H9 (cell line): ENCODE data around the gene CKLF. TPM values are rescaled to one million over a fixed set of nuclear protein-coding genes. Genes with fewer than 3 reads are reported as not detected.

ENCODE experiments used
- DNase-seq: peaks from one replicate; pipeline ENCODE4 v3.0.0-alpha.2; 2017
- H2AFZ ChIP-seq: one replicate; pipeline ENCODE4 v1.6.1; 2013; ENCODE audit warnings: mild to moderate bottlenecking, low read length, control low read depth, moderate library complexity
- H2AK5ac ChIP-seq: 2 replicates; pipeline ENCODE4 v1.6.1; 2013; ENCODE audit warnings: low read length, control low read depth, mixed read lengths; ENCODE audit not compliant: insufficient read length
- H2BK120ac ChIP-seq: one replicate; pipeline ENCODE4 v1.6.1; 2013; ENCODE audit warnings: low read depth, mild to moderate bottlenecking, low read length, control low read depth, inconsistent platforms; ENCODE audit not compliant: poor library complexity, severe bottlenecking
- H2BK12ac ChIP-seq: 2 replicates; pipeline ENCODE4 v1.6.1; 2013; ENCODE audit warnings: low read length, control low read depth, mixed read lengths, low read depth; ENCODE audit not compliant: insufficient read length
- H2BK15ac ChIP-seq: 2 replicates; pipeline ENCODE4 v1.6.1; 2013; ENCODE audit warnings: low read depth, low read length, control low read depth
- H2BK20ac ChIP-seq: one replicate; pipeline ENCODE4 v1.6.1; 2013; ENCODE audit warnings: low read depth, mild to moderate bottlenecking, low read length, control low read depth, inconsistent platforms; ENCODE audit not compliant: poor library complexity, severe bottlenecking
- H2BK5ac ChIP-seq: 2 replicates; pipeline ENCODE4 v1.6.1; 2013; ENCODE audit warnings: low read length, control low read depth, mixed read lengths; ENCODE audit not compliant: insufficient read length
- H3K14ac ChIP-seq: 2 replicates; pipeline ENCODE4 v1.6.1; 2013; ENCODE audit warnings: low read length, control low read depth; ENCODE audit not compliant: insufficient read depth
- H3K18ac ChIP-seq: 2 replicates; pipeline ENCODE4 v1.6.1; 2013; ENCODE audit warnings: low read depth, mild to moderate bottlenecking, mixed read lengths, low read length, control low read depth; ENCODE audit not compliant: insufficient read length
- H3K23ac ChIP-seq: 2 replicates; pipeline ENCODE4 v1.6.1; 2013; ENCODE audit warnings: low read length, control low read depth, mixed read lengths, low read depth; ENCODE audit not compliant: insufficient read length
- H3K23me2 ChIP-seq: 2 replicates; pipeline ENCODE4 v1.6.1; 2013; ENCODE audit warnings: low read depth, mild to moderate bottlenecking, mixed read lengths, low read length, control low read depth; ENCODE audit not compliant: insufficient read length, poor library complexity, severe bottlenecking
- H3K27ac ChIP-seq: 2 replicates; pipeline ENCODE4 v1.5.1; 2013; ENCODE audit warnings: low read length, control low read depth, mixed read lengths, low read depth; ENCODE audit not compliant: insufficient read length
- H3K27me3 ChIP-seq: 2 replicates; pipeline ENCODE4 v1.6.1; 2013; ENCODE audit warnings: low read length, control low read depth, inconsistent platforms; ENCODE audit not compliant: insufficient read depth
- H3K4ac ChIP-seq: 2 replicates; pipeline ENCODE4 v1.6.1; 2013; ENCODE audit warnings: low read depth, mild to moderate bottlenecking, control low read depth, inconsistent platforms, low read length, moderate library complexity
- H3K4me1 ChIP-seq: 2 replicates; pipeline ENCODE4 v1.6.1; 2013; ENCODE audit warnings: low read length, control low read depth, inconsistent platforms; ENCODE audit not compliant: insufficient read depth
- H3K4me2 ChIP-seq: 2 replicates; pipeline ENCODE4 v1.6.1; 2013; ENCODE audit warnings: low read length, control low read depth, mixed read lengths; ENCODE audit not compliant: insufficient read length, insufficient read depth
- H3K56ac ChIP-seq: 2 replicates; pipeline ENCODE4 v1.6.1; 2013; ENCODE audit warnings: low read depth, mild to moderate bottlenecking, mixed read lengths, low read length, control low read depth; ENCODE audit not compliant: insufficient read length
- H3K79me1 ChIP-seq: 2 replicates; pipeline ENCODE4 v1.6.1; 2013; ENCODE audit warnings: low read depth, mild to moderate bottlenecking, moderate library complexity, low read length, control low read depth, inconsistent platforms; ENCODE audit not compliant: insufficient read depth, poor library complexity, severe bottlenecking
- H3K79me2 ChIP-seq: 2 replicates; pipeline ENCODE4 v1.6.1; 2013; ENCODE audit warnings: low read length, control low read depth, inconsistent platforms; ENCODE audit not compliant: insufficient read depth
- H3K9ac ChIP-seq: 2 replicates; pipeline ENCODE4 v1.6.1; 2013; ENCODE audit warnings: low read length, control low read depth, mixed read lengths; ENCODE audit not compliant: insufficient read length; ENCODE audit errors: extremely low read depth
- H3K9me3 ChIP-seq: one replicate; pipeline ENCODE4 v1.6.1; 2013; ENCODE audit warnings: low read depth, low read length, inconsistent platforms; ENCODE audit not compliant: control insufficient read depth
- H3T11ph ChIP-seq: one replicate; pipeline ENCODE4 v1.6.1; 2013; ENCODE audit warnings: mild to moderate bottlenecking, low read length, control low read depth, inconsistent platforms
- H4K20me1 ChIP-seq: one replicate; pipeline ENCODE4 v1.6.1; 2013; ENCODE audit not compliant: control insufficient read depth, insufficient read length, insufficient read depth
- H4K5ac ChIP-seq: 2 replicates; pipeline ENCODE4 v1.6.1; 2013; ENCODE audit warnings: low read depth, mild to moderate bottlenecking, mixed read lengths, low read length, control low read depth; ENCODE audit not compliant: insufficient read length
- H4K8ac ChIP-seq: replicated peaks from 2 replicates; pipeline ENCODE4 v1.6.1; 2013; ENCODE audit warnings: low read length, control low read depth, mixed read lengths, low read depth; ENCODE audit not compliant: insufficient read length
- H4K91ac ChIP-seq: 2 replicates; pipeline ENCODE4 v1.6.1; 2013; ENCODE audit warnings: low read depth, mild to moderate bottlenecking, moderate library complexity, mixed read lengths, low read length, control low read depth; ENCODE audit not compliant: insufficient read length
- H3K27ac Mint-ChIP-seq, 3 experiments: 2 replicates in 2 of 3; 3 replicates in 1 of 3; pipeline ENCODE4 v1.8.0; 2020 to 2021; ENCODE audit warnings: mixed read lengths in 3 of 3, mild to moderate bottlenecking in 1 of 3, moderate library complexity in 1 of 3
- H3K27me3 Mint-ChIP-seq: 2 replicates; pipeline ENCODE4 v1.8.0; 2021; ENCODE audit warnings: low read depth, mild to moderate bottlenecking, moderate library complexity, mixed read lengths
- H3K36me3 Mint-ChIP-seq, 3 experiments: 2 replicates in 2 of 3; 3 replicates in 1 of 3; pipeline ENCODE4 v1.8.0; 2020 to 2021; ENCODE audit warnings: low read depth in 3 of 3, mixed read lengths in 3 of 3; ENCODE audit not compliant: insufficient read depth in 1 of 3
- H3K4me1 Mint-ChIP-seq, 2 experiments: 2 replicates each; pipeline ENCODE4 v1.8.0; 2020; ENCODE audit warnings: mixed read lengths in 2 of 2
- H3K4me3 Mint-ChIP-seq, 2 experiments: 2 replicates in 1 of 2; 3 replicates in 1 of 2; pipeline ENCODE4 v1.8.0; 2020 to 2021; ENCODE audit warnings: mild to moderate bottlenecking in 2 of 2, mixed read lengths in 2 of 2, moderate library complexity in 1 of 2
- H3K9me3 Mint-ChIP-seq, 2 experiments: 2 replicates in 1 of 2; 3 replicates in 1 of 2; pipeline ENCODE4 v1.8.0; 2020; ENCODE audit warnings: mild to moderate bottlenecking in 2 of 2, mixed read lengths in 2 of 2, moderate library complexity in 1 of 2
- WGBS: extraction: QIAGEN DNeasy Blood & Tissue Kit; methylation state at CpG from one replicate; pipeline ENCODE4 v1.1.7; 2013; ENCODE audit warnings: missing lambda C conversion rate, low lambda C conversion rate, mixed read lengths; ENCODE audit not compliant: insufficient read length; ENCODE audit errors: extremely low coverage; 5-methylcytosine and 5-hydroxymethylcytosine counted together
- total RNA-seq: library from RNA; stranded (reverse); gene quantifications from 2 replicates; pipeline ENCODE4 v1.2.1, GENCODE V29; 2021
- TF ChIP-seq, protein P1 (sequence below): fragments of 200-600 bp; sonication (generic); conservative IDR thresholded peaks from 3 replicates; pipeline ENCODE4 v1.8.0; 2021; ENCODE audit warnings: antibody characterized with exemption, mild to moderate bottlenecking

The CKLF gene
- total RNA-seq, 1 experiment from 2014 or later: 23.1 TPM

DNA sequence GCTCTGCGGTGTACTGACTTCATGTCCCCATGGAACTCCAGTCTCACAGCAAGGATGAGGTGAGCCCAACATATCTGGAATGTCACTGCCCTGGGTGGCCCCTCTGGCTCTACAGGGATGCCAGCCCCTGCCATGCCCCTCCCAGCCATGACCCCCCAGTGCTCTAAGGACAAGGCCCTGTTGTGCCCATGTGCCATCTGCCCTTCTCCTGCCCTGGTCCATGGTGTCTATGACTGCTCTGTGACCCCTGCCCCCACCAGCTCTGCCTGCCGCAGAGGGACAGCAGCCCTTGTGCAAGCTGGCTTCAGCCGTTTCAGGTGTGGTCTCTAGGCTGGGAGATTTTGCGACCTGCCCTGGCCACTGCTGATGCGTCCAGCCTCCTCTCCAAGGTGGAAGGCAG is 42.8 kb upstream of the CKLF start:
- WGBS: no CpG with 5 or more reads among the region's 5 CpGs
- H3K4me1 Mint-ChIP-seq: peaks cover 25 to 32% of the 10 kb centered on the region in 2 experiments
- TF ChIP-seq, protein P1, sequence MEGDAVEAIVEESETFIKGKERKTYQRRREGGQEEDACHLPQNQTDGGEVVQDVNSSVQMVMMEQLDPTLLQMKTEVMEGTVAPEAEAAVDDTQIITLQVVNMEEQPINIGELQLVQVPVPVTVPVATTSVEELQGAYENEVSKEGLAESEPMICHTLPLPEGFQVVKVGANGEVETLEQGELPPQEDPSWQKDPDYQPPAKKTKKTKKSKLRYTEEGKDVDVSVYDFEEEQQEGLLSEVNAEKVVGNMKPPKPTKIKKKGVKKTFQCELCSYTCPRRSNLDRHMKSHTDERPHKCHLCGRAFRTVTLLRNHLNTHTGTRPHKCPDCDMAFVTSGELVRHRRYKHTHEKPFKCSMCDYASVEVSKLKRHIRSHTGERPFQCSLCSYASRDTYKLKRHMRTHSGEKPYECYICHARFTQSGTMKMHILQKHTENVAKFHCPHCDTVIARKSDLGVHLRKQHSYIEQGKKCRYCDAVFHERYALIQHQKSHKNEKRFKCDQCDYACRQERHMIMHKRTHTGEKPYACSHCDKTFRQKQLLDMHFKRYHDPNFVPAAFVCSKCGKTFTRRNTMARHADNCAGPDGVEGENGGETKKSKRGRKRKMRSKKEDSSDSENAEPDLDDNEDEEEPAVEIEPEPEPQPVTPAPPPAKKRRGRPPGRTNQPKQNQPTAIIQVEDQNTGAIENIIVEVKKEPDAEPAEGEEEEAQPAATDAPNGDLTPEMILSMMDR: no peak
- H3K79me1 ChIP-seq: no peaks in the 10 kb centered on the region
- H2BK20ac ChIP-seq: no peak overlapping the region
- peak; percentile 21 for DNase-seq
- H3K23me2 ChIP-seq: no peaks in the 10 kb centered on the region
- no peak overlapping the region for H4K5ac ChIP-seq
- no peak overlapping the region for H2BK120ac ChIP-seq
- H3K79me2 ChIP-seq: no peaks in the 10 kb centered on the region
- H3K23ac ChIP-seq: no peak overlapping the region
- peaks cover 11% of the 10 kb centered on the region for H3K27me3 Mint-ChIP-seq
- no peaks in the 10 kb centered on the region; a peak in 1 of 5 replicates for H3K9me3 Mint-ChIP-seq
- H3K36me3 Mint-ChIP-seq: peaks cover 1 to 14% (median 7%) of the 10 kb centered on the region in 3 experiments; a peak in 5 of 7 replicates
- H3K4me3 Mint-ChIP-seq: no peak overlapping the region
- H2AK5ac ChIP-seq: no peak overlapping the region
- H3T11ph ChIP-seq: no peak overlapping the region
- H3K56ac ChIP-seq: no peak overlapping the region
- no peaks in the 10 kb centered on the region for H3K9me3 ChIP-seq
- no peak overlapping the region for H4K91ac ChIP-seq
- H3K14ac ChIP-seq: no peak overlapping the region; the same call in 1 of the 2 replicates
- no peak overlapping the region for H3K4ac ChIP-seq
- H3K18ac ChIP-seq: no peak overlapping the region
- no peak overlapping the region for H2BK15ac ChIP-seq
- H4K8ac ChIP-seq: no peak overlapping the region
- peaks cover 4% of the 10 kb centered on the region; the same call in 1 of the 2 replicates for H3K4me1 ChIP-seq
- H3K27ac Mint-ChIP-seq: peak overlapping the region in 1 of 3 experiments; percentile 13; a peak in 1 of 7 replicates
- no peak overlapping the region for H3K27ac ChIP-seq
- no peaks in the 10 kb centered on the region for H4K20me1 ChIP-seq
- no peak overlapping the region for H2AFZ ChIP-seq
- H3K9ac ChIP-seq: no peak overlapping the region
- H3K4me2 ChIP-seq: no peak overlapping the region
- no peaks in the 10 kb centered on the region for H3K27me3 ChIP-seq
- no peak overlapping the region for H2BK12ac ChIP-seq
- no peak overlapping the region for H2BK5ac ChIP-seq
